Tibial nerve (tissue), 3 donors: ENCODE results near the gene ANAPC4.

ENCODE experiments used
- POLR2A ChIP-seq, 2 donors: fragments of 450-650 bp; IDR thresholded peaks; one replicate each; pipeline ENCODE4 v1.6.1; 2017; ENCODE audit warnings: antibody characterized with exemption in 2 of 2, mild to moderate bottlenecking in 2 of 2, moderate library complexity in 2 of 2
- TF ChIP-seq, protein P1 (sequence below), 5 experiments: fragments of 200-600 bp in 3 of 5; fragments of 450-650 bp in 2 of 5; sonication (generic) in 3 of 5; IDR thresholded peaks; one replicate each; pipeline ENCODE4 v1.5.1; 2016 to 2019; ENCODE audit warnings: antibody characterized with exemption in 5 of 5, mild to moderate bottlenecking in 3 of 5, moderate library complexity in 2 of 5

DNA sequence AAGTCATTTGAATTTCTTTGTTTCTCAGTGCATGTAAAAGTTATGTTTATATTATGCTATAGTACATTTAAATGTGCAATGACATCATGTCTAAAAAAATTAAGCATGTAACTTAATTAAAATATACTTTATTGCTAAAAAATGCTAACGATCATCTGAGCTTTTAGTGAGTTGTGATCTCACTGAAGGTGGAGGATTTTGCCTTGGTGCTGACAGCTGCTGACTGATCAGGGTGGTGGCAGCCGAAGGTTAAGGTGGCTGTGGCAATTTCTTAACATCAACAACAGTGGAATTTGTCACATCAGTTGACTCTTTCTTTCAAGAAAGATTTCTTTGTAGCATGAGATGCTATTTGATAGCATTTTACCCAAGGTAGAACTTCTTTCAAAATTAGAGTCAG is 6.6 kb downstream of the ANAPC4 start:
- TF ChIP-seq, protein P1, sequence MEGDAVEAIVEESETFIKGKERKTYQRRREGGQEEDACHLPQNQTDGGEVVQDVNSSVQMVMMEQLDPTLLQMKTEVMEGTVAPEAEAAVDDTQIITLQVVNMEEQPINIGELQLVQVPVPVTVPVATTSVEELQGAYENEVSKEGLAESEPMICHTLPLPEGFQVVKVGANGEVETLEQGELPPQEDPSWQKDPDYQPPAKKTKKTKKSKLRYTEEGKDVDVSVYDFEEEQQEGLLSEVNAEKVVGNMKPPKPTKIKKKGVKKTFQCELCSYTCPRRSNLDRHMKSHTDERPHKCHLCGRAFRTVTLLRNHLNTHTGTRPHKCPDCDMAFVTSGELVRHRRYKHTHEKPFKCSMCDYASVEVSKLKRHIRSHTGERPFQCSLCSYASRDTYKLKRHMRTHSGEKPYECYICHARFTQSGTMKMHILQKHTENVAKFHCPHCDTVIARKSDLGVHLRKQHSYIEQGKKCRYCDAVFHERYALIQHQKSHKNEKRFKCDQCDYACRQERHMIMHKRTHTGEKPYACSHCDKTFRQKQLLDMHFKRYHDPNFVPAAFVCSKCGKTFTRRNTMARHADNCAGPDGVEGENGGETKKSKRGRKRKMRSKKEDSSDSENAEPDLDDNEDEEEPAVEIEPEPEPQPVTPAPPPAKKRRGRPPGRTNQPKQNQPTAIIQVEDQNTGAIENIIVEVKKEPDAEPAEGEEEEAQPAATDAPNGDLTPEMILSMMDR (IDR thresholded peaks at IDR 0.05) = no peak
- TF ChIP-seq POLR2A (IDR thresholded peaks at IDR 0.05) = no peak
